ENCODE data around the gene TP53BP2. TPM values are rescaled to one million over a fixed set of nuclear protein-coding genes. Genes with fewer than 3 reads are reported as not detected.
A peak's percentile ranks its signal among the peaks of the same experiment; 100 is the strongest.

The TP53BP2 gene
- total and polyA plus RNA-seq, 2 experiments from 2014 or later, result 31.6 to 57.8 TPM

DNA sequence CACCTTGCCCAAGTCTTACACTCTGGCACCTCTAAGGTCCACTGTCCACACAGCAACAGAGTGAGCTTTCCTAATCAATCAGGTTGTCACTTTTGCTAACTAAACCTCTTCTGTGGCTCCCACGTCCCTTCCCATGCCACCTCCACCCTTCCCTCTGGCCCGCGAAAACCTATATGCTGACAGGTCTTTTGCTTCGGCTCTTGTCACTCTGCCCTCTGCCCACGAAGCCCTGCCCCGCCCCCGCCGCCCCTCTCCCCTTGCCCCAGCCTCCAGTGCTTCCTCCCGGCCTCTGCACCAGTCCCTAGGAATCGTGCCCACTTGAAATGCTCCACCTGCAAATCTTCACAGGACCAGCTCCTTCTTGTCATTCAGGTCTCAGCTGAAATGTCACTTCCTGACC, 8.1 kb downstream of the TP53BP2 start:
- 70% methylated on average over 6 of the region's 10 CpGs for WGBS (ENCODE audit: low lambda C conversion rate, missing lambda C conversion rate)

DNA sequence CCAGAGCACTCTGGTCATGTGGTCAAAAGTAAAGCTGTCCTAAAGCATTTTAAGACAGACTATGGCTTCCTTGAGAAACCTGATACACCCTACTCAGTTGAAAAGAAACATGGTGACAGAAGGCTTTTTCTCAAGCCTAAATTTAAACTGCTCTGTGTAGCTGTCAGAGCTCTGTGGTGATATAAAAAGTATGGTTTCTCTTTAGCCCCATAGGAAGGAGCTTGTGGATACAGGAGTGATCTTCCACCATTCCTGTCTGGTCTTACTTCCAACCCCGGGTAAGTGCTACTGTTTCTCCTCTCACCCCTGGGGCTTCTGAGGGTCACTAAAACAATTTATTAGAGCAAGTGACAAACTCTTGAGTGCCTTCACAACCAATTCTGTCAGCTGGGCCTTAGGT, 8.5 kb downstream of the TP53BP2 start:
- TF ChIP-seq EZH2 (IDR thresholded peaks at IDR 0.05; ENCODE audit: borderline replicate concordance), result no peak
- TF ChIP-seq, protein P1, sequence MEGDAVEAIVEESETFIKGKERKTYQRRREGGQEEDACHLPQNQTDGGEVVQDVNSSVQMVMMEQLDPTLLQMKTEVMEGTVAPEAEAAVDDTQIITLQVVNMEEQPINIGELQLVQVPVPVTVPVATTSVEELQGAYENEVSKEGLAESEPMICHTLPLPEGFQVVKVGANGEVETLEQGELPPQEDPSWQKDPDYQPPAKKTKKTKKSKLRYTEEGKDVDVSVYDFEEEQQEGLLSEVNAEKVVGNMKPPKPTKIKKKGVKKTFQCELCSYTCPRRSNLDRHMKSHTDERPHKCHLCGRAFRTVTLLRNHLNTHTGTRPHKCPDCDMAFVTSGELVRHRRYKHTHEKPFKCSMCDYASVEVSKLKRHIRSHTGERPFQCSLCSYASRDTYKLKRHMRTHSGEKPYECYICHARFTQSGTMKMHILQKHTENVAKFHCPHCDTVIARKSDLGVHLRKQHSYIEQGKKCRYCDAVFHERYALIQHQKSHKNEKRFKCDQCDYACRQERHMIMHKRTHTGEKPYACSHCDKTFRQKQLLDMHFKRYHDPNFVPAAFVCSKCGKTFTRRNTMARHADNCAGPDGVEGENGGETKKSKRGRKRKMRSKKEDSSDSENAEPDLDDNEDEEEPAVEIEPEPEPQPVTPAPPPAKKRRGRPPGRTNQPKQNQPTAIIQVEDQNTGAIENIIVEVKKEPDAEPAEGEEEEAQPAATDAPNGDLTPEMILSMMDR (IDR thresholded peaks at IDR 0.05; ENCODE audit: poor library complexity), result no peak
- TF ChIP-seq EZH2phosphoT487 (IDR thresholded peaks at IDR 0.05; ENCODE audit: low read depth, severe bottlenecking, unreplicated experiment), result no peak
- H3K27ac ChIP-seq, result no peak overlapping the region
- no peaks in the 10 kb centered on the region for H3K36me3 ChIP-seq (replicated peaks; ENCODE audit: insufficient read depth, low read depth)
- peaks cover 47% of the 10 kb centered on the region for H3K4me1 ChIP-seq (ENCODE audit: insufficient read depth)
- 33% methylated on average over 1 of the region's 1 CpG for WGBS (ENCODE audit: low lambda C conversion rate, missing lambda C conversion rate)
- H4K20me1 ChIP-seq (ENCODE audit: insufficient read depth, poor library complexity, severe bottlenecking), result peaks cover 97% of the 10 kb centered on the region
- no peaks in the 10 kb centered on the region for H3K27me3 ChIP-seq
- no peak overlapping the region for H3K4me3 ChIP-seq
- H2AFZ ChIP-seq, result no peak overlapping the region
- peaks cover 100% of the 10 kb centered on the region for H3K79me2 ChIP-seq
- H3K4me2 ChIP-seq, result peak overlapping the region; percentile 7
- no peak for DNase-seq (ENCODE audit: low spot score)
- H3K9me3 ChIP-seq (ENCODE audit: low read depth), result no peaks in the 10 kb centered on the region
- no peaks in the 10 kb centered on the region for H3K9me2 ChIP-seq (replicated peaks; ENCODE audit: insufficient read depth)

More for the DNA sequence above, 8.1 kb downstream of the TP53BP2 start:
- Histone ChIP-seq H3K9me3 (ENCODE audit: low read depth) (no peaks in the 10 kb centered on the region), H3K27me3 (no peaks in the 10 kb centered on the region), H3K79me2 (peaks cover 100% of the 10 kb centered on the region), H3K4me1 (ENCODE audit: insufficient read depth) (peaks cover 49% of the 10 kb centered on the region), H3K4me3 (no peak overlapping the region), H4K20me1 (ENCODE audit: insufficient read depth, poor library complexity, severe bottlenecking) (peaks cover 97% of the 10 kb centered on the region), H3K27ac (no peak overlapping the region), H3K36me3 (replicated peaks; ENCODE audit: insufficient read depth, low read depth) (no peaks in the 10 kb centered on the region), H2AFZ (no peak overlapping the region), H3K9me2 (replicated peaks; ENCODE audit: insufficient read depth) (no peaks in the 10 kb centered on the region), H3K4me2 (peak overlapping the region; percentile 7)
- TF ChIP-seq EZH2 (IDR thresholded peaks at IDR 0.05; ENCODE audit: borderline replicate concordance), result no peak
- TF ChIP-seq, protein P1 (IDR thresholded peaks at IDR 0.05; ENCODE audit: poor library complexity), result no peak
- TF ChIP-seq EZH2phosphoT487 (IDR thresholded peaks at IDR 0.05; ENCODE audit: low read depth, severe bottlenecking, unreplicated experiment), result no peak
- no peak for DNase-seq (ENCODE audit: low spot score)

DNA sequence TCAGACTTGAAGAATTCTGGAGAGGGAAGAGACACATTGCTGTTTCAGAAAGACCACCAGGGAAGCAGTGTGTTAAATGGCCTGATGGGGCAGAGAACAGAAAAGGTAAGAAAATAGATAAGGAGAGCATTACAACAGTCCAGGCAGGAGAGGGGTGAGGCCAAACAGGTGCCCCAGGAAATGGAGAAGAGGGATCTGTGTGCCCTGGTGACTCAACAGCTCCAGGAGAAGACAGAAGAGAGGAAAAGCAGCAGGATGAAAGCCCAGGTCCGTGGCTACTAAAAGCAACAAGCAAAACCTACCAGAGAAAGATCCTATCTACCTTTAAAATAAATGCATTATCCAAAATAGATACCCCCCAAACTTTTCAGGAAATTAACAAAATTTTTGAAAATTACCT, 9.2 kb downstream of the TP53BP2 start:
- Histone ChIP-seq H3K9me3 (ENCODE audit: low read depth) (no peaks in the 10 kb centered on the region), H3K36me3 (replicated peaks; ENCODE audit: insufficient read depth, low read depth) (no peaks in the 10 kb centered on the region), H3K79me2 (peaks cover 99% of the 10 kb centered on the region), H3K27ac (no peak overlapping the region), H3K27me3 (no peaks in the 10 kb centered on the region), H3K4me1 (ENCODE audit: insufficient read depth) (peaks cover 49% of the 10 kb centered on the region), H3K4me3 (no peak overlapping the region), H4K20me1 (ENCODE audit: insufficient read depth, poor library complexity, severe bottlenecking) (peaks cover 97% of the 10 kb centered on the region), H2AFZ (no peak overlapping the region), H3K4me2 (no peak overlapping the region), H3K9me2 (replicated peaks; ENCODE audit: insufficient read depth) (no peaks in the 10 kb centered on the region)
- TF ChIP-seq, protein P1 (IDR thresholded peaks at IDR 0.05; ENCODE audit: poor library complexity), result no peak
- TF ChIP-seq EZH2 (IDR thresholded peaks at IDR 0.05; ENCODE audit: borderline replicate concordance) (no peak), EZH2phosphoT487 (IDR thresholded peaks at IDR 0.05; ENCODE audit: low read depth, severe bottlenecking, unreplicated experiment) (no peak)
- DNase-seq (ENCODE audit: low spot score), result peak; percentile 41
- WGBS (ENCODE audit: low lambda C conversion rate, missing lambda C conversion rate), result 26% methylated on average over 1 of the region's 1 CpG

DNA sequence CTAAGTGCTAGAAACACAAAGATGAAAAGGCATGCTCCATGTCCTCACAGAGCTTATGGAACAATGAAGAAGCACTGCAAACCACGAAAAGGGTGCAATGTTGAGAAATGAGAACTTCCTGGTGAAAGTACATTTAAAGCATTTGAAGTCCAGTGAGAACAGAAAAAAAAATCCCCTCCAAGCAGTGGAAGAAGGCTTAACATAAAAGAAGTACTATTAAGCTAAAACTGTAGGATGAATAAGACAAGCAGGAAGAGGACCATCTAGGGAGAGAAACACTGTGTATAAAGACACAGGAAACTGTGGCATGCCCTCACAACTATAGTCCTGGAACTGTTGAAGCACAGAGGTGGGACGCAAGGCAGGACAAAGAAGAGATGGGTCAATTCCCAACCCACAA, 10.0 kb downstream of the TP53BP2 start:
- Histone ChIP-seq H3K4me2 (no peak overlapping the region), H3K4me3 (no peak overlapping the region), H3K36me3 (replicated peaks; ENCODE audit: insufficient read depth, low read depth) (no peaks in the 10 kb centered on the region), H3K79me2 (peaks cover 99% of the 10 kb centered on the region), H3K27me3 (no peaks in the 10 kb centered on the region), H2AFZ (no peak overlapping the region), H4K20me1 (ENCODE audit: insufficient read depth, poor library complexity, severe bottlenecking) (peaks cover 97% of the 10 kb centered on the region), H3K27ac (peak overlapping the region; percentile 45), H3K9me2 (replicated peaks; ENCODE audit: insufficient read depth) (no peaks in the 10 kb centered on the region), H3K4me1 (ENCODE audit: insufficient read depth) (peaks cover 47% of the 10 kb centered on the region), H3K9me3 (ENCODE audit: low read depth) (no peaks in the 10 kb centered on the region)
- no peak for DNase-seq (ENCODE audit: low spot score)
- WGBS (ENCODE audit: low lambda C conversion rate, missing lambda C conversion rate), result 80% methylated on average over 2 of the region's 2 CpGs
- TF ChIP-seq EZH2 (IDR thresholded peaks at IDR 0.05; ENCODE audit: borderline replicate concordance) (no peak), EZH2phosphoT487 (IDR thresholded peaks at IDR 0.05; ENCODE audit: low read depth, severe bottlenecking, unreplicated experiment) (no peak)
- TF ChIP-seq, protein P1 (IDR thresholded peaks at IDR 0.05; ENCODE audit: poor library complexity), result no peak
